Measurements from ENCODE around the gene RBFOX2. TPM values are rescaled to one million over a fixed set of nuclear protein-coding genes. Genes with fewer than 3 reads are reported as not detected.

RBFOX2 gene
- total and polyA plus RNA-seq, 2 of the 8 experiments (the other 6 are each of a cell fraction or from before 2014, with no cell fraction given), result 121 to 122 TPM

GRCh38 chr22:35743326-35743860, 285.2 kb downstream of the RBFOX2 start (continued):
- no peak for TF ChIP-seq TEAD4 (IDR thresholded peaks at IDR 0.05; ENCODE audit: low read depth, low read length)

Measured in H1 (cell line).